ENCODE results near the gene SNX17.

SNX17 gene

DNA sequence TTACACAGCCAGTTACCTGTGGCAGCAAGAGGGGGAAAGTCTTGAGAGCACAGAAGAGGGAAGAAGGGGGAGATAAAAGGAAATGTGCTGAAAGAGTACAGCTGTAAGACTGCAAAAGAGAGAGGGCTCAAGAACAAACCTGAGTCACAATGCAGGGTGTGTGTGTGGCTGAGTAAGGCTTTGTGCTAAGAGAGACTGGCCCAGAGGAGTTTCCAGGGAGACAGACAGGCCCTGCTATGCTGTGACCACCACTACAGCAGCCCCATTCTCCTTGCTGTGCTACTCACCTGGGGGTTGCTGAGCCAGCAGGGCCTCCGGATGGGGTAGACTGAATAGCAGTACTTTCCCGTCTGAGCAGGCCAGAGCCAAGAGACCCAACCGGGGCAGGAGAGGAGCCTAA is 35.1 kb upstream of the SNX17 start:
- Histone ChIP-seq H3K27ac (replicated peaks) (no peak overlapping the region), H3K4me3 (replicated peaks; ENCODE audit: insufficient read depth, low read length) (no peak overlapping the region), H3K27me3 (ENCODE audit: insufficient read depth, poor library complexity, severe bottlenecking) (no peaks in the 10 kb centered on the region)
- DNase-seq (ENCODE audit: low read depth in 1 of 2, low spot score in 1 of 2): no peak
- TF ChIP-seq GABPA (IDR thresholded peaks at IDR 0.05; ENCODE audit: low read depth): no peak
- TF ChIP-seq, protein P1, sequence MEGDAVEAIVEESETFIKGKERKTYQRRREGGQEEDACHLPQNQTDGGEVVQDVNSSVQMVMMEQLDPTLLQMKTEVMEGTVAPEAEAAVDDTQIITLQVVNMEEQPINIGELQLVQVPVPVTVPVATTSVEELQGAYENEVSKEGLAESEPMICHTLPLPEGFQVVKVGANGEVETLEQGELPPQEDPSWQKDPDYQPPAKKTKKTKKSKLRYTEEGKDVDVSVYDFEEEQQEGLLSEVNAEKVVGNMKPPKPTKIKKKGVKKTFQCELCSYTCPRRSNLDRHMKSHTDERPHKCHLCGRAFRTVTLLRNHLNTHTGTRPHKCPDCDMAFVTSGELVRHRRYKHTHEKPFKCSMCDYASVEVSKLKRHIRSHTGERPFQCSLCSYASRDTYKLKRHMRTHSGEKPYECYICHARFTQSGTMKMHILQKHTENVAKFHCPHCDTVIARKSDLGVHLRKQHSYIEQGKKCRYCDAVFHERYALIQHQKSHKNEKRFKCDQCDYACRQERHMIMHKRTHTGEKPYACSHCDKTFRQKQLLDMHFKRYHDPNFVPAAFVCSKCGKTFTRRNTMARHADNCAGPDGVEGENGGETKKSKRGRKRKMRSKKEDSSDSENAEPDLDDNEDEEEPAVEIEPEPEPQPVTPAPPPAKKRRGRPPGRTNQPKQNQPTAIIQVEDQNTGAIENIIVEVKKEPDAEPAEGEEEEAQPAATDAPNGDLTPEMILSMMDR (IDR thresholded peaks at IDR 0.05; ENCODE audit: insufficient read depth, low read length): no peak
- no peak for TF ChIP-seq POLR2AphosphoS5 (IDR thresholded peaks at IDR 0.05; ENCODE audit: low read depth)
- no peak for TF ChIP-seq REST (IDR thresholded peaks at IDR 0.05; ENCODE audit: insufficient replicate concordance, low read depth)

DNA sequence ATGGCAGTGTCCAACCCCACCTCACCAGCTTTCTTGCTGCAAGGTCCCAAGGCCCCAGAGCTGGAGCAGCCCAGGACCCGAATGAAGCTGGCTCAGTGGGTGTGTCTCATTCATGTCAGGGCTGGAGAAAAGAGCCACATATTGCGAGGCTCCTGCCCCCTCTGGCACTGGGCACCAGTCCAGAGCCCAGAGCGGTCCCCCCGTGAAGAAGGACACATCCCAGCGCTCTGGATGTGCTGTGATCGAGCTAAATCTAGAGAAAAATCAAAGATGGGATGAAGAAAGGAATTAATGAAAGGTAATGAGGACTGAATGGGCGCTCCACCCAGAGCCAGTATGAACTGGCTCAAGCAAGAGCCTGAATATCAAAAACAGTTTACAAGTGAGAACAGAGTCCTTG is 34.2 kb upstream of the SNX17 start:
- H3K27me3 ChIP-seq (ENCODE audit: insufficient read depth, poor library complexity, severe bottlenecking): no peaks in the 10 kb centered on the region
- DNase-seq (ENCODE audit: low read depth in 1 of 2, low spot score in 1 of 2): no peak
- H3K27ac ChIP-seq (replicated peaks): no peak overlapping the region
- TF ChIP-seq POLR2AphosphoS5 (IDR thresholded peaks at IDR 0.05; ENCODE audit: low read depth) (no peak), GABPA (IDR thresholded peaks at IDR 0.05; ENCODE audit: low read depth) (no peak), REST (IDR thresholded peaks at IDR 0.05; ENCODE audit: insufficient replicate concordance, low read depth) (no peak), SPI1 (IDR thresholded peaks at IDR 0.05; ENCODE audit: borderline replicate concordance, low read depth) (no peak)
- TF ChIP-seq, protein P1 (IDR thresholded peaks at IDR 0.05; ENCODE audit: insufficient read depth, low read length): no peak
- no peak overlapping the region for H3K4me3 ChIP-seq (replicated peaks; ENCODE audit: insufficient read depth, low read length)

DNA sequence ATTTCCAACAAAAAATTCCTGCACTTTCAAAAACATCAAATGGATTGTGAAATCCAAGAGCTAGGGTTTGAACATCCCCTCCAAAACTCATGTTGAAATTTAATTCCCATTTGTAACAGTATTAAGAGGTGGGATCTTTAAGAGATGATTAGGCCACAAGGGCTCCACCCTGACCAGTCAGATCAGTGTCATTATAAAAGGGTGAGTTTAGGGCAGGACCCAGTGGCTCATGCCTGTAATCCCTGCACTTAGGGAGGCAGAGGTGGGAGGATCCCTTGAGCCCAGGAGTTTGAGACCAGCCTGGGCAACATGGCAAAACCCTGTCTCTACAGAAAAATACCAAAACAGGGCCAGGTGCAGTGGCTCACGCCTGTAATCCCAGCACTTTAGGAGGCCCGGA is 22.8 kb upstream of the SNX17 start:
- no peak for TF ChIP-seq POLR2AphosphoS5 (IDR thresholded peaks at IDR 0.05; ENCODE audit: low read depth)
- no peak for TF ChIP-seq REST (IDR thresholded peaks at IDR 0.05; ENCODE audit: insufficient replicate concordance, low read depth)
- no peak for TF ChIP-seq SPI1 (IDR thresholded peaks at IDR 0.05; ENCODE audit: borderline replicate concordance, low read depth)
- TF ChIP-seq, protein P1 (IDR thresholded peaks at IDR 0.05; ENCODE audit: insufficient read depth, low read length): no peak
- no peak for TF ChIP-seq GABPA (IDR thresholded peaks at IDR 0.05; ENCODE audit: low read depth)
- no peak overlapping the region for H3K4me3 ChIP-seq (replicated peaks; ENCODE audit: insufficient read depth, low read length)
- H3K27ac ChIP-seq (replicated peaks): no peak overlapping the region
- H3K27me3 ChIP-seq (ENCODE audit: insufficient read depth, poor library complexity, severe bottlenecking): no peaks in the 10 kb centered on the region
- DNase-seq (ENCODE audit: low read depth in 1 of 2, low spot score in 1 of 2): no peak

All from HL-60 (cell line).